LNCaP clone FGC (cell line): ENCODE results near the gene STAB2.

Source experiments
- DNase-seq: peaks from one replicate; pipeline ENCODE4 v3.0.0-alpha.2; 2011; ENCODE audit warnings: low read depth
- H3K4me3 ChIP-seq: 2 replicates; pipeline ENCODE4 v1.5.1; 2011; ENCODE audit warnings: mild to moderate bottlenecking, low read depth, low read length, control low read depth
- TF ChIP-seq, protein P1 (sequence below): IDR thresholded peaks from 2 replicates; pipeline ENCODE4 v1.5.1; 2012; ENCODE audit warnings: mild to moderate bottlenecking; ENCODE audit not compliant: control insufficient read depth, insufficient read depth; ENCODE audit errors: extremely low read depth

STAB2 gene

DNA sequence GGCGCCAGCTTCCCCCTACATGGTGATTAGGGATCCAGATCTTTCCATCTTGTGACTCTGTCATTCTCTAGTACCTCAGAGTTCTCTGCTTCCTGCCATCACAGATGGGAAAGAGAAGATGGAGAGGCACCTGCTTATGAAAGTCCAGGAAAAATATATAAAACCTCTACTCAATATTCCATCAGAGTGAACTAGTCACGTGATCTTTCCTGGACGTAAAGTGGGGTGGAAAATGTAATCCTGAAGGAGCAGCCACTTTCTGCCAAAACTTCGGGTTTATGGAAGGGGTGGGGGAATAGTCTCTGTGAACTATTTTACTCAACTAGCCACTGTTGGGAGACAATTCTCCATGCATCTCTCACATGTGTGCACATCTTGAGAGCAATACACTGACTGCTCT, 47.7 kb downstream of the STAB2 start:
- DNase-seq: no peak
- TF ChIP-seq, protein P1, sequence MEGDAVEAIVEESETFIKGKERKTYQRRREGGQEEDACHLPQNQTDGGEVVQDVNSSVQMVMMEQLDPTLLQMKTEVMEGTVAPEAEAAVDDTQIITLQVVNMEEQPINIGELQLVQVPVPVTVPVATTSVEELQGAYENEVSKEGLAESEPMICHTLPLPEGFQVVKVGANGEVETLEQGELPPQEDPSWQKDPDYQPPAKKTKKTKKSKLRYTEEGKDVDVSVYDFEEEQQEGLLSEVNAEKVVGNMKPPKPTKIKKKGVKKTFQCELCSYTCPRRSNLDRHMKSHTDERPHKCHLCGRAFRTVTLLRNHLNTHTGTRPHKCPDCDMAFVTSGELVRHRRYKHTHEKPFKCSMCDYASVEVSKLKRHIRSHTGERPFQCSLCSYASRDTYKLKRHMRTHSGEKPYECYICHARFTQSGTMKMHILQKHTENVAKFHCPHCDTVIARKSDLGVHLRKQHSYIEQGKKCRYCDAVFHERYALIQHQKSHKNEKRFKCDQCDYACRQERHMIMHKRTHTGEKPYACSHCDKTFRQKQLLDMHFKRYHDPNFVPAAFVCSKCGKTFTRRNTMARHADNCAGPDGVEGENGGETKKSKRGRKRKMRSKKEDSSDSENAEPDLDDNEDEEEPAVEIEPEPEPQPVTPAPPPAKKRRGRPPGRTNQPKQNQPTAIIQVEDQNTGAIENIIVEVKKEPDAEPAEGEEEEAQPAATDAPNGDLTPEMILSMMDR: no peak
- H3K4me3 ChIP-seq: no peak overlapping the region

DNA sequence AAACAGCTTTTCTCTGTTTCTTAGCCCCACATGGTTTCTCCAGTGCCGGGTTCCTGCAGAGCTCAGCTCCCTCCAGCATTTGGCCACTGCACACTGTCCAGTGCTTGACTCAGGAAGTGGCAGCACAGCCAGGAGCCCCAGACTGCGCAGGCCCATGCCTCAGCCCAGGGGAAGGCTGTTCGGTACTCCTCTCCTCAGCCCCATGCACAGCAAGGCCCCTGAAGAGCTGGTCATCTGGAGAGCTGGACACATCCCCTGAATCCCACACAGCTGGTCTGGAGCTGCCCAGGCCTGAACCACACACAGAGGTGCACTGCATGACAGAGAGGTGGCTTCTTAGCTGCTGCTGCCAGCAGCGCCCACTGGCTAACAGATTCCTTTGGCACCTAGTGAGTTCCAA, 48.3 kb downstream of the STAB2 start:
- no peak overlapping the region for H3K4me3 ChIP-seq
- DNase-seq: no peak
- TF ChIP-seq, protein P1: no peak

DNA sequence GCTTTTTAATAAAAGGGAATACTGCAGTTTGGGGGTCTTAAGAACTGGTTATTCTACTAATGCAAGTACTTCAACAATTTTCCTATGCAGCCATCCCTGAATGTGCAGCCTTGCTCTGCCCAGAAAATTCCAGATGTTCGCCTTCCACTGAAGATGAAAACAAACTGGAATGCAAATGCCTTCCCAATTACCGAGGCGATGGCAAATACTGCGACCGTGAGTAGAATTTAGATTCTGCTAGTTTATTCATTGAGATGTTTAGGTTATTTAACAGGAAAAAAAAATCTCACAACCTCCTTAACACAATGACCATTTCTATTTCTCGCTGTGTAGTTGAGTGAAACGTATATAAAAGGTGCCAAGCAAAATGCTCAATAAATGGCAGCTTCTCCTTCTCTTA, 49.9 kb downstream of the STAB2 start:
- TF ChIP-seq, protein P1: no peak
- DNase-seq: no peak
- H3K4me3 ChIP-seq: no peak overlapping the region

DNA sequence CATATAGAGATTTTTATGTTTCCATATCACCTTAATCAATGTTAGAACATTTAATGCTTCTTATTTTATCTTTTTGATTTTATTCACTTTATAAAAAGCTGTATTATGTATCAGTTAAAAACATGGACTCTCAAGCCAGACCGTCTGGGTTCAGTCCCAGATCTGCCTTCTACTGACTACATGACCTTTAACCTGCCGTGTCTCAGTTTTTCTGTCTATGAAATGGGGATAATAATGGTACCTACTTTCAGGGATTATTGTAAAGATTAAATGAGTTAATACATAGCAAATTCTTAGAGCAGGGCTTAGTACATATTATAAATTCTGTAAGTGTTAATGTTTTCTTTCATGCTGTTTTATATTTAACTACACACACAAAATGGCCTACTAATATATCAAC, 50.4 kb downstream of the STAB2 start:
- DNase-seq: no peak
- H3K4me3 ChIP-seq: no peak overlapping the region
- TF ChIP-seq, protein P1: no peak

DNA sequence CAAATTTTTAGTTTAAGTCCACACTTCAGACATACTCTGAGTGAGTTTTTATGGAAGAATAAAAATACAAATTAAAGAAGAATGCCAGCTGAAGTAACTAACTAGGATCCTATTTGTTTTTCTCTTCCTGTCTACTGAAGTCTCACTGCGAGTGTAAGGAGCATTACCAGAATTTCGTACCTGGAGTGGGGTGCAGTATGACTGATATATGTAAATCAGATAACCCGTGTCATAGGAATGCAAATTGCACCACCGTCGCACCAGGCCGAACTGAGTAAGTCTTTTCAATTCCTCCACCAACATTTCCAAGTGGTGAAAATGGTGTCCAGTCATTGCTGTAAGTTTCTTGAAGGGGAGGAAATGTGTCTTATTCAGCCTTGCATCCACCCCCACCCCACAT, 52.9 kb downstream of the STAB2 start:
- TF ChIP-seq, protein P1: no peak
- no peak overlapping the region for H3K4me3 ChIP-seq
- no peak for DNase-seq

DNA sequence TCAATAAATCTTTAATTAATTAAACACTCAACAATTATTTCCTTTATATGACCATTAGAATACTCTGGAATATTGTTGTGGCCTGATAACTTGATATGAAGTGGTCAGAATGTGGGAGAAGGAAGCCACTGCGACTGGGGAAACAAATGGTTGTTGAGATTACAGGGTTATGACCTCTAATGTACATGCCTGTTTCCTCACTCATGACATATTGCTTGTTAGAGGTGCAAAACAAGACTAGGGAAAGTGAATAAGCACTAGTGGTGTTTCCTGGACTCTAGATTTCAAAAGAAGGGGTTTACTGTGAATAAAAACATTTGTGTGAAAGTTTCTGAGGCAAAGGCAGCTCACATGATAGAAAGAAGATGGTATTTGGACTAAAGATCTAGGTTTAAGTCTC, 53.3 kb downstream of the STAB2 start:
- TF ChIP-seq, protein P1: no peak
- no peak overlapping the region for H3K4me3 ChIP-seq
- no peak for DNase-seq

DNA sequence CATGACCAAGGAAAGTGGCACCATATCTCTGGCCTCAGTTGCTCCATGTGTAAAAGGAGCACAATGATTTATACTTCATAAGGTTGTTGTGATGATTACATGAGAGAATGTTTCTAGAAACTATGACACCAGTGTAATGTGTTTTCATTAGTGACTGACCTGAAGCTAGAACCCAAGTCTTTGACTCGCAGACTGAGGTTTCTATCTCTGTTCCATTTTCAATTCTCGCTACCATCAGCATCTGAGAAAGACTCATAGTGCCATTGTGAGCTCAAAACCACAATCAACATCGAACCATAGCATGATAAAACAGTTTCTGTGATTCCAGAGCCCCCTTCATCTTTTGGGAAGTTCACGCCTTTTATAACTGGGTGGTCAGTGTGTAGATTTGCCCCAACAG, 53.8 kb downstream of the STAB2 start:
- H3K4me3 ChIP-seq: no peak overlapping the region
- DNase-seq: no peak
- TF ChIP-seq, protein P1: no peak
